Amniotic stem cell (primary cell): ENCODE measurements around the gene UBTD2.

ENCODE experiments used
- DNase-seq: peaks from one replicate; lab custom pipeline; 2025; lab: John Stamatoyannopoulos, UW

Gene UBTD2

GRCh38 chr5:172193872-172194271, 89.7 kb downstream of the UBTD2 start, which contains the start of gene EFCAB9:
TSS of gene EFCAB9 (plus strand) at chr5:172194172. CDS start at chr5:172194173, 1 bp downstream.
- no peak for DNase-seq

- DNase-seq = no peak
Measured at GRCh38 chr5:172189693-172190296, 93.8 kb downstream of the UBTD2 start.

GRCh38 chr5:172188893-172189692, 94.5 kb downstream of the UBTD2 start:
- DNase-seq = no peak

GRCh38 chr5:172188033-172188892, 95.3 kb downstream of the UBTD2 start, which contains the start of gene STK10:
TSS of gene STK10 (minus strand) at chr5:172188224. CDS start at chr5:172188042, 182 bp downstream.
- DNase-seq = peak; percentile 79

GRCh38 chr5:172187118-172188032, 96.2 kb downstream of the UBTD2 start:
- DNase-seq = peak; percentile 69

GRCh38 chr5:172186114-172186695, 97.4 kb downstream of the UBTD2 start:
- no peak for DNase-seq

- DNase-seq = no peak
Measured at GRCh38 chr5:172185096-172185461, 98.5 kb downstream of the UBTD2 start.

- DNase-seq = no peak
Measured at GRCh38 chr5:172183881-172184280, 99.7 kb downstream of the UBTD2 start.

GRCh38 chr5:172182291-172182690, 101.3 kb downstream of the UBTD2 start:
- no peak for DNase-seq

- no peak for DNase-seq
Measured at GRCh38 chr5:172180936-172181335, 102.6 kb downstream of the UBTD2 start.

- DNase-seq = no peak
Measured at GRCh38 chr5:172178991-172179989, 104.3 kb downstream of the UBTD2 start.

- DNase-seq = no peak
Measured at GRCh38 chr5:172178301-172178987, 105.1 kb downstream of the UBTD2 start.

GRCh38 chr5:172177176-172177575, 106.4 kb downstream of the UBTD2 start:
- DNase-seq = no peak

- DNase-seq = no peak
Measured at GRCh38 chr5:172175263-172175719, 108.3 kb downstream of the UBTD2 start.

- DNase-seq = no peak
Measured at GRCh38 chr5:172173564-172174153, 109.9 kb downstream of the UBTD2 start.

- no peak for DNase-seq
Measured at GRCh38 chr5:172172912-172173563, 110.5 kb downstream of the UBTD2 start.

GRCh38 chr5:172171118-172171517, 112.4 kb downstream of the UBTD2 start:
- DNase-seq = no peak

- DNase-seq = no peak
Measured at GRCh38 chr5:172170251-172170701, 113.3 kb downstream of the UBTD2 start.
